K562 (cell line): ENCODE measurements around the gene PIGX. TPM values are rescaled to one million over a fixed set of nuclear protein-coding genes. Genes with fewer than 3 reads are reported as not detected.
A peak's percentile ranks its signal among the peaks of the same experiment; 100 is the strongest.

Experiments
- ATAC-seq: fragments of 200-7000 bp; cut with Tn5 transposase; 3 replicates; pipeline ENCODE4 v1.9.1; 2020; ENCODE audit warnings: moderate library complexity
- BruUV-seq: library from RNA; stranded (reverse); fragments of 400-500 nt; replicated peaks from 2 replicates; lab custom pipeline; 2021; lab: Mats Ljungman, UMichigan
- CTCF ChIA-PET: fragments of 300-600 bp; formaldehyde crosslinking; extraction: SDS; loops from one replicate; lab custom pipeline; 2021; ENCODE audit warnings: low intra/inter-chr PET ratio; lab: Yijun Ruan, JAX
- POLR2A ChIA-PET: fragments of 300-600, 350-650 bp; sonication (Branson Sonifier 250); formaldehyde crosslinking; extraction: SDS; loops from one replicate; lab custom pipeline; 2021; ENCODE audit warnings: antibody characterized with exemption, inconsistent platforms; lab: Yijun Ruan, JAX
- DNase-seq, 4 experiments: peaks; one replicate each; pipeline versions ENCODE4 v3.0.0 to v3.0.0-alpha.2; 2011 to 2018; ENCODE audit warnings: low spot score in 3 of 4, mixed read lengths in 3 of 4; ENCODE audit errors: extremely low read depth in 1 of 4
- FAIRE-seq: peaks from 2 replicates; lab custom pipeline; 2011; peaks lifted over from hg19 to GRCh38; lab: Jason Lieb, UNC
- H2AFZ ChIP-seq: 2 replicates; pipeline ENCODE4 v1.6.0; 2011; ENCODE audit warnings: low read depth, low read length, control low read depth, inconsistent platforms
- H3K27ac ChIP-seq: fragments of 200-600 bp; 3 replicates; pipeline ENCODE4 v1.8.0; 2011; ENCODE audit warnings: low read depth, mild to moderate bottlenecking, control low read depth, inconsistent platforms, low read length, moderate library complexity, mixed read lengths; ENCODE audit errors: extremely low read depth
- H3K27me3 ChIP-seq, 2 experiments: fragments of 300-600 bp in 1 of 2; 2 replicates in 1 of 2; 3 replicates in 1 of 2; pipeline versions ENCODE4 v1.6.0 to v1.8.0; 2011; ENCODE audit warnings: inconsistent platforms in 2 of 2, low read length in 2 of 2, mild to moderate bottlenecking in 1 of 2, mixed read lengths in 1 of 2, moderate library complexity in 1 of 2; ENCODE audit not compliant: control insufficient read depth in 2 of 2, insufficient read depth in 2 of 2
- H3K36me3 ChIP-seq: fragments of 300-600 bp; 3 replicates; pipeline ENCODE4 v1.8.0; 2011; ENCODE audit warnings: mild to moderate bottlenecking, low read length, inconsistent platforms; ENCODE audit not compliant: control insufficient read depth, insufficient read depth
- H3K4me1 ChIP-seq, 2 experiments: fragments of 200-600 bp in 1 of 2; replicated peaks in 1 of 2; 2 replicates in 1 of 2; 3 replicates in 1 of 2; pipeline versions ENCODE4 v1.5.1 to v1.8.0; 2011; ENCODE audit warnings: inconsistent platforms in 2 of 2, low read length in 2 of 2, mild to moderate bottlenecking in 1 of 2, mixed read lengths in 1 of 2, moderate library complexity in 1 of 2; ENCODE audit not compliant: control insufficient read depth in 2 of 2, insufficient read depth in 2 of 2
- H3K4me2 ChIP-seq: 2 replicates; pipeline ENCODE4 v1.6.1; 2011; ENCODE audit warnings: low read length, control low read depth, inconsistent platforms, mixed read lengths; ENCODE audit not compliant: insufficient read depth
- H3K4me3 ChIP-seq: fragments of 200-600 bp; sonication (generic), shearing (Covaris generic); 2 replicates; pipeline ENCODE4 v1.5.1; 2016; ENCODE audit warnings: control low read depth, inconsistent platforms
- H3K79me2 ChIP-seq: fragments of 200-600 bp; 3 replicates; pipeline ENCODE4 v1.8.0; 2011; ENCODE audit warnings: low read length, inconsistent platforms; ENCODE audit not compliant: control insufficient read depth, insufficient read depth
- H3K9ac ChIP-seq, 2 experiments: 2 replicates each; pipeline versions ENCODE4 v1.6.0 to v1.6.1; 2011; ENCODE audit warnings: low read depth in 2 of 2, low read length in 2 of 2, control low read depth in 1 of 2, inconsistent platforms in 1 of 2, mild to moderate bottlenecking in 1 of 2, mixed read lengths in 1 of 2; ENCODE audit not compliant: insufficient read depth in 1 of 2
- H3K9me1 ChIP-seq: one replicate; pipeline ENCODE4 v1.6.0; 2011; ENCODE audit warnings: inconsistent platforms, mild to moderate bottlenecking, low read length, moderate library complexity; ENCODE audit not compliant: control insufficient read depth, insufficient read depth
- H3K9me3 ChIP-seq: replicated peaks from 2 replicates; pipeline ENCODE4 v1.5.1; 2011; ENCODE audit warnings: low read depth, low read length, inconsistent platforms; ENCODE audit not compliant: control insufficient read depth, insufficient read depth
- H4K20me1 ChIP-seq: replicated peaks from 2 replicates; pipeline ENCODE4 v1.6.1; 2011; ENCODE audit warnings: low read length, inconsistent platforms, mixed read lengths; ENCODE audit not compliant: control insufficient read depth, insufficient read depth
- HDAC6 ChIP-seq: IDR thresholded peaks from 2 replicates; pipeline ENCODE4 v1.6.1; 2012; ENCODE audit warnings: low read depth, mild to moderate bottlenecking, control low read depth, inconsistent platforms, low read length, moderate library complexity
- KAT7 ChIP-seq: sonication (generic); formaldehyde crosslinking; IDR thresholded peaks from 2 replicates; pipeline ENCODE4 v1.8.0; 2022; ENCODE audit warnings: missing genetic modification reagents, mild to moderate bottlenecking, borderline replicate concordance
- KDM5B ChIP-seq: fragments of 200-600 bp; sonication (generic); IDR thresholded peaks from 2 replicates; pipeline ENCODE4 v1.6.1; 2012; ENCODE audit warnings: low read depth, mild to moderate bottlenecking, moderate library complexity, low read length, control low read depth, inconsistent platforms; ENCODE audit not compliant: insufficient replicate concordance
- KLF13 ChIP-seq: fragments of 450-650 bp; IDR thresholded peaks from 2 replicates; pipeline ENCODE4 v1.6.1; 2016; ENCODE audit warnings: missing genetic modification characterization, low read depth, mild to moderate bottlenecking, missing compliant biosample characterization, moderate library complexity, borderline replicate concordance
- MNT ChIP-seq, 2 experiments: fragments of 450-650 bp; conservative IDR thresholded peaks; 2 replicates each; pipeline ENCODE4 v1.6.1; 2017; ENCODE audit warnings: mild to moderate bottlenecking in 2 of 2, moderate library complexity in 2 of 2
- PRMT5 ChIP-seq: sonication (generic); formaldehyde crosslinking; IDR thresholded peaks from 2 replicates; pipeline ENCODE4 v1.5.0; 2020; ENCODE audit warnings: missing genetic modification reagents
- SRF ChIP-seq, 2 experiments: fragments of 250-450, 450-650 bp in 1 of 2; sonication (Bioruptor Pico) in 1 of 2; sonication (generic) in 1 of 2; formaldehyde crosslinking; IDR thresholded peaks; 2 replicates each; pipeline versions ENCODE4 v1.5.0 to v1.5.1; 2020 to 2022; ENCODE audit warnings: mild to moderate bottlenecking in 1 of 2, missing genetic modification reagents in 1 of 2
- TFAM ChIP-seq: fragments of 250-450 bp; sonication (Bioruptor Pico); conservative IDR thresholded peaks from 2 replicates; pipeline ENCODE4 v1.5.0; 2021; ENCODE audit warnings: mild to moderate bottlenecking, moderate library complexity
- ZHX1 ChIP-seq: fragments of 150-350 bp; conservative IDR thresholded peaks from 2 replicates; pipeline ENCODE4 v1.6.1; 2014; ENCODE audit warnings: low read length
- ZKSCAN8 ChIP-seq: fragments of 200-800 bp; sonication (Bioruptor generic); IDR thresholded peaks from 2 replicates; pipeline ENCODE4 v1.6.1; 2016; ENCODE audit warnings: missing genetic modification characterization, missing compliant biosample characterization
- WGBS: fragments of 100-300 bp; shearing (Covaris generic); methylation state at CpG from one replicate; pipeline ENCODE4 v1.1.6; 2016; ENCODE audit warnings: low coverage, mixed read lengths; ENCODE audit not compliant: insufficient coverage; ENCODE audit errors: missing lambda C conversion rate; 5-methylcytosine and 5-hydroxymethylcytosine counted together
- in situ Hi-C: fragments of 300-500 bp; cut with MboI; formaldehyde crosslinking; loops from 4 replicates; pipeline ENCODE4 v1.15.0; 2018; ENCODE audit warnings: inconsistent platforms, mixed read lengths
- intact Hi-C: fragments of 100-400 bp; cut with micrococcal nuclease; formaldehyde crosslinking; loops from 2 replicates; pipeline ENCODE4 v1.14.2; 2022
- polyA plus RNA-seq, 8 experiments: library from polyadenylated mRNA; depleted of rRNA in 4 of 8; stranded (reverse) in 5 of 8; unstranded in 3 of 8; fragments of >200 nt; fragmentation: Nextera tagmentation in 2 of 8; fragmentation: Illumina TruSeq in 1 of 8; extraction: Ambion mirVana in 2 of 8; extraction: Trizol in 1 of 8; gene quantifications; 2 replicates each; pipeline versions ENCODE4 v1.2.1 to v1.2.3, GENCODE V29; 2011 to 2014; ENCODE audit warnings: inconsistent platforms in 1 of 8, missing spikeins in 1 of 8
- total RNA-seq, 7 experiments: library from RNA; depleted of rRNA in 6 of 7; stranded (reverse); fragments of >200 nt in 6 of 7; fragmentation: Illumina TruSeq in 2 of 7; extraction: Trizol in 2 of 7; gene quantifications; 2 replicates each; pipeline versions ENCODE4 v1.2.1 to v1.2.3, GENCODE V29; 2011 to 2021; ENCODE audit warnings: low replicate concordance in 1 of 7

Gene PIGX
- total and polyA plus RNA-seq, 9 of the 15 experiments (the other 6 are each of a cell fraction or from before 2014, with no cell fraction given), result 3.7 to 36.3 (median 26.9) TPM

- Histone ChIP-seq H3K9me3 (0 out of 2 replicates have a peak, but pooled peaks cover 2% of the 10 kb centered on the region), H3K27ac (no peak overlapping the region), H3K36me3 (no peaks in the 10 kb centered on the region), H3K9me1 (no peaks in the 10 kb centered on the region), H3K4me3 (no peak overlapping the region), H3K79me2 (no peaks in the 10 kb centered on the region), H3K4me2 (no peak overlapping the region), H3K9ac (no peak overlapping the region), H4K20me1 (no peaks in the 10 kb centered on the region), H2AFZ (no peak overlapping the region), H3K4me1 (peaks cover 3 to 9% of the 10 kb centered on the region in 2 experiments; a peak in 3 of 5 replicates), H3K27me3 (no peaks in the 10 kb centered on the region)
- no peak for FAIRE-seq
- DNase-seq, result no peak
- 76% methylated on average over 4 of the region's 5 CpGs for WGBS
- ChIA-PET POLR2A (interaction anchor here (0.6 to 1.5 kb wide), 3 partner anchors 10 to 129 kb away, joined by 3 to 5 read pairs (median 4); no protein-coding TSS in a partner anchor), CTCF (no interaction called here)
- no peak for ATAC-seq
- TF ChIP-seq HDAC6, result no peak
- in situ Hi-C loops (no loop called here), intact Hi-C loops (no loop called here)
- BruUV-seq, result no TSS peak
Observed at GRCh38 chr3:196697270-196697669, 14.9 kb upstream of the PIGX start.

GRCh38 chr3:196699749-196700148 lies 12.4 kb upstream of the PIGX start:
- Histone ChIP-seq H2AFZ (0 out of 2 replicates have a peak overlapping the region, but pooled peaks have one; percentile 47), H3K9ac (0 out of 4 replicates have a peak overlapping the region, but pooled peaks of 1 of the 2 experiments have one; percentile 31), H4K20me1 (no peaks in the 10 kb centered on the region), H3K27me3 (no peaks in the 10 kb centered on the region), H3K4me2 (no peak overlapping the region), H3K79me2 (no peaks in the 10 kb centered on the region), H3K4me3 (no peak overlapping the region), H3K9me3 (0 out of 2 replicates have a peak, but pooled peaks cover 2% of the 10 kb centered on the region), H3K4me1 (peaks cover 0 to 7% of the 10 kb centered on the region in 2 experiments; a peak in 2 of 5 replicates), H3K27ac (no peak overlapping the region), H3K9me1 (no peaks in the 10 kb centered on the region), H3K36me3 (no peaks in the 10 kb centered on the region)
- CTCF ChIA-PET, result no interaction called here
- no peak for ATAC-seq
- POLR2A ChIA-PET, result no interaction called here
- no TSS peak for BruUV-seq
- WGBS, result 51% methylated on average over 7 of the region's 7 CpGs
- intact Hi-C loops, result no loop called here
- in situ Hi-C loops, result no loop called here
- DNase-seq, result no peak
- FAIRE-seq, result no peak
- TF ChIP-seq SRF (CRISPR knock-in tag; IDR thresholded peaks at IDR 0.05) (no peak), KLF13 (tag) (no peak), KDM5B (no peak), MNT (conservative IDR thresholded peaks at IDR 0.05) (no peak), KAT7 (CRISPR knock-in tag) (no peak), PRMT5 (CRISPR knock-in tag) (no peak), ZHX1 (no peak), TFAM (CRISPR knock-in tag) (no peak), ZKSCAN8 (no peak)
